Activated CD4-positive, alpha-beta T cell treated with anti-CD3 and anti-CD28 coated beads, Interleukin-2, Interleukin-6, amounts not matched to agents 100 ng/mL and 50 ng/mL, durations not matched to agents 16 hours and 8 hours (primary cell): ENCODE data around the gene ANKS1B.

Experiments used
- DNase-seq: peaks from one replicate; pipeline ENCODE4 v3.0.0-alpha.2; 2020

Gene ANKS1B

DNA sequence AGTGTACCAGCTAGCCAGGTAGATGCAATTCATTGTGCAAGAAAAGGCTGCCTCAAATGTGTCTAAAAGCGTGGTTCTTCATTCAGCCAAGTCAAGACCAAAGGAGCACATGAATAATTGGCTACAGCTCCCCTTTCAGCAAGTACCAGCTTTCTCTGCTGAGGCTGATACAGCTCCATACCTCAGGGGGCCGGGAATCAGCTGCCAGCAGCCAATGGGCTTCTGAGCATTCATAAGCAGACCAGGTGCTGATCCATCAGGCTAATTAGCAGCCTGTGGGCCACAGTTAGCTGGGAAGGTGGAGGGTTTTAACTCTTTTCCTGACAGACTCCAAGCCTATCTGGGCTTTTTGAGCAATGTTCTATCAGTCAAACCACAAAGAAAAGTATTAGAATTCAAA, 1075.0 kb downstream of the ANKS1B start:
- no peak for DNase-seq

GRCh38 chr12:98908866-98909265, 1075.9 kb downstream of the ANKS1B start:
- no peak for DNase-seq

GRCh38 chr12:98903875-98904274, 1080.9 kb downstream of the ANKS1B start:
- no peak for DNase-seq

DNA sequence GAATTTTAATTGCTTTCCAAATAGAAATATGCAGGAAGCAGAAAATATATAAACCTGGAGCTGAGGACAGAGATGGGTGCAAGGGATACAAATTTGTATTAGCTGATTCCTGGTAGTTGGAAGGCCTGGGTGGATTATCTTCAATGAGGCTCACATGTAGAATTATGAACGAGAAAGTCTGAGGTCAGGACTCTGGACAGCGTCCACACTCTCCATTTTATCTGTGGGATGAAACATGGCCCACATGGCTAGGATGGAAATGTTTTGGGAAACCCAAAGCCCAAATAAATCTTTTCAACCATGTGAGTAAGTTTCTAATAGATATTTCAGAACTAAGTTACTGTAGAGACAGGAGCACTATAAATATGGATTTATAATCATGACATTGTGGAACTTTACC, 1083.5 kb downstream of the ANKS1B start:
- no peak for DNase-seq

- DNase-seq, result no peak
These were observed 1087.8 kb downstream of the ANKS1B start for GRCh38 chr12:98896938-98897337.

DNA sequence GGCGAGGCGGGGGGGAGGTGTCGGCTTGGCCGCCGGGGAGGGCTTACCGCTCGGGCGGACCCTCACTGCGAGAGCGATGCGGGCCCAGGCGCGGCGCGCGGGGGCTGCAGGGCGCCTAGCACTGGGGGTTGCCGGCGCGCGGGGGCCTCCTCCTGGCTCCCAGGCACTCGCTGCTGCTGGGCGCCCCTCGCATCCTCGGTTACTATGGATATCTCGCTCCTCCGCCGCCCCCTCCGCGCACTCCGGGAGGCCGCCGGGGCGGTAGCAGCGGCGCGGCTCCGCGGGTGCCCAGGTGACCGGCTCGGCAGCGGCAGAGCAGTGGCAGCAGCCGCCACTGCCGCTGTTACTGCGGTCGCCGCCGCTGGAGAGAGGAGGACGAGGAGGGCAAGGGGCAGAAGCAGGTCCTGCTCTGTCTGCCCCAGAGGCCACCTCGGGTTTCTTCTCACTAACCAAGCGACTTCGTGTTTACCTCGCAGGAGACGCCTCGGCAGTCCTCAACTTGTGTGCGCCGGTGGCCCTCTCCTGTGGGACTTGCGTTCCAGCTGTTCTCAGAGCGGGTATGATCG, 1089.6 kb downstream of the ANKS1B start:
- DNase-seq, result no peak

DNA sequence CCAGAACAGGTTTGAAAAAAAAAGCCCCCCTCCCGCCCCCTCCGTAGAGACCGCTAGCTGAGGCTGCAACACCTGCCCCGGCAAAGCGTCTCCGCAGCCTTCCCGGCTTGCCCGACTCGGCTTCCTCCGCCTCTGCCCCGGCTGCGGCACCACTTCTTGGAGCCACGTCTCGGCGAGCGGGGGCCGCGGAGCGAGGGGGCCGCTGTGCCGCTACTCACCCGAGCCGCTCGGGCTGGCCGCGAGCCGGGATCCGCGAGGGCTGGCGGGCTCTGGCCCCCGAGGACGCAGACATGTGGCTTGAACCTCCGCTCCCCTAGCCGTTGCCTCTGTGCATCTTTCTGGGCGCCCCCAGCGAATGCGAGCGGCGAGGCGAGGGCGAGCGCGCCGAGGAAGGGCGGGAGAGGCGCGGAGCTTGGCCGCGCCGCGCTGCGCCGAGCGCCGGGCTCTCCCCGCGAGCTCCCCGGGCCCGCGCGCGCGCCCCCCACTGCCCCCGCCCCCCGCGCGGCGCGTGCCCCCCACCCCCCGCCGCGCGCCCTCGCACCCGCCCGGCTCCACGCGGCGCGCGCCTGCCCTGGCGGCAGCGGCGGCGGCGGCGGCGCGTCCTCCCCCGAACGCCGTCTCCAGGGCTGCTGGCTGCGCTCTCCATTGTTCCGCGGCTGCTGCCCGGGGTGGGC, 1090.2 kb downstream of the ANKS1B start:
- DNase-seq, result no peak

DNA sequence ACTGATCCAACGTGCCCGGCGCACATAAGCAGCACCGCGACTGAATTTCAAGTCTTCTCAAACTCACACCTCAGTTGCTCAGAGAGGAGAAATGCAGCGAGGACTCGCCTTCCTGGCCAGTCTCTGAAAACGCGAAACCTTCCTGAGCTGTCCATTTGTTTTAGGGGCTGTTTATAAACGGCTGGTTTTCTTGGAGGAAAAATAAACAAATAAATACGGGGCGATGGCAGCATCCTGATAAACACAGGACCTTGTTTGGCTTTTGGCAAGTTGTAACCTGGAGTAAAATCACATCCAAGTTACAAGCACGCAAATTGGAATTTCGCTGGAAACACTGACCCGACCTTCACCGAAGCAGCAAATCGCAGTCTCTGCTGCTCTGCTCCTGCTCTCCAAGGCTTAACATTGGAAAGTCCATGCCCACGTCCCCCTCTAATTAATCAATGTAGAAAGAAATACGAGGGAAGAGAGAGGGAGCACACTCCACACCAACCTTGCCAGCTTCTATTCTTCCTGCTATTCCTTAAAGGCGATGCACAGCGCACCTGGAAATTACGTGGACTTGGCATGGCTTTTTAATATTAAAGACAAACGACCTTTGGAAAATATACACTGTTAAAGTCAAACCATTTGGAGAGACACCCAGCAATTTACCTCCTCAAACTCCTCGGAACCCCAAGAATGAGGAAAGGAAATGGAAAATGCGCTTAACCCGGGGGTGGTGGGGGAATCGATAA, 1090.9 kb downstream of the ANKS1B start:
- DNase-seq, result no peak

GRCh38 chr12:98893126-98893674, 1091.5 kb downstream of the ANKS1B start:
- no peak for DNase-seq

DNA sequence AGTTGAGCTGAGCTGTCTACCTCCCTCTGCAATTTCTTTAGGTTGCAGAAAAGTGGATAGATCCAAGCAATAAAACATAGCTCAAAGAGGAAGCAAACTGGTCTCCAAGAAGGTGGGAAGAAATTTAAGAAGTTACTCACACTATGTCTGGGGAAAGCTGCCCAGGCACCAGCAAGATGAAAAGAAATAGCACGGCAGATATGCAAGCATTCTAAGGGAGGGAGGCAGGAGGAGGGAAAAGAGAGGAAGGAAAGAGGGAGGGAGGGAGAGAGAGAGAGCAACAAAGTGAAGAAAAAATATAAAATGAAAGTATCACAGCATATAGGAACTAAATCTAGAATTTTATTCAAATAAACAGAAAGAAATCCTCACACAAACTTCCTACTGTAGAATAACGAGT, 1099.0 kb downstream of the ANKS1B start:
- no peak for DNase-seq

DNA sequence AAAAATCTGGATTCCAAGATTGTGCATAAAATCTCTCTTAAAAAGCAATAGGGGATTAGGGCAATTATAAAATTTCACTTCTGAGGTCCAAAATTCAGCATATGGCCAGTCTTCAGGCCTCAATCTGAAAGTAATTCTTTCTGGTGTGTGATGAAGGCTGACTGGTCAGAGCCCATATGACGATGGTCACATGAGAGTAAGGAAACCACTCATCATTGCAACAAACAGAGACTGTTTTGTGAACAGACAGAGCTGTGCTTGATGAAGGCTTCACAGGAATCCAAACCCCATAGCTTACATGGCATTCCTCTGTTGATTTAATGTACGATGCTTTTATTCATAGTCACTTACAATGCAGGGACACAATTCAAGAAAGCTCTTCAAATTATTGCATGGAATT, 1101.5 kb downstream of the ANKS1B start:
- DNase-seq, result no peak

DNA sequence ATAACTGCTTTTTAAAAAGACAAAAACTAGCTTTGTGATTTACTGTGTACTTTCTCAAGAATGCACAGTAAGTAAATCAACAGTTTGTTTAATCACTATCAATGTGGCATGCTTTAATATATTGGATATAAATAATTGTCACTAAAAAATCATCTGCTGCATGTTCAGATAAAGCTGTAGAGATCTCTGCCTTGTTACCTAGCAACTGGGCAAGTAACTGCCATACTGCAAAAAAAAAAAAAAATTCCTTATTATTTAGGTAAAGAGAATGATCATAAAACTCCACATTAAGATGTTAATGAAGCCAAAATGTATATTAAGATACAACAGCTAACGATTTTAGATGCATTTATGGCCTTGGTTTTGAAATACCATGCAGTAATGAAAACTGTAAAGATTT, 1102.2 kb downstream of the ANKS1B start:
- no peak for DNase-seq

- DNase-seq, result no peak
These were observed 1111.0 kb downstream of the ANKS1B start for GRCh38 chr12:98873776-98874175.

- DNase-seq, result no peak
These were observed 1114.2 kb downstream of the ANKS1B start for GRCh38 chr12:98870504-98870903.

DNA sequence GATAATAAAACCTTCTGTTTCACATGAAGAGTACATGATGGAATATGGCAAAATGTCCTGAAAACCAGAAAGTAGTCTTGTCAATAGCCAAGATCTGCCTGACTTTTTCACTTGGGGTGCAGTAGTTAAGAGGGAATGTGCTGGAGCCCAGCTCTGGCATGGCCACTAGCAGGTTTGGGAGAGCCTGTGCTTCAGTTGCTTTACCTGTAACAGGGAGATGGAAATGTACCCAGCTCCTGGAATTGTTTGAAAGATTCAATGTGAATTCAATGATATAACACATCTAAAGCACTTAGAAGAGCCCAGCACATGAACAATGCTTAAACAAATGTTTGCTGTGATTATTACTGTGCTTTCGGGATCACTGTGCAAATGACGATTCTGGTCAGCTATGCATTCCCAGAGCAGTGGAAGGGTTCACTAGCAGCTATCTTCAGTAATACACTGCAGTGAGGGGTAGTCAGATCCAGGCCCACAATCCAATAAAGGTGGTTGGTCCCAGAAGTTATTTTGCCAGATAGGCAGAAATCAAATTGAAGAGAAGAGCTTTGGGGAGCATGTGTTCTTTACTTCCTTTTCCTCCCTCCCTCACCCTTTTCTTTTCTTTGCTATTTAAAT, 1114.7 kb downstream of the ANKS1B start:
- no peak for DNase-seq

DNA sequence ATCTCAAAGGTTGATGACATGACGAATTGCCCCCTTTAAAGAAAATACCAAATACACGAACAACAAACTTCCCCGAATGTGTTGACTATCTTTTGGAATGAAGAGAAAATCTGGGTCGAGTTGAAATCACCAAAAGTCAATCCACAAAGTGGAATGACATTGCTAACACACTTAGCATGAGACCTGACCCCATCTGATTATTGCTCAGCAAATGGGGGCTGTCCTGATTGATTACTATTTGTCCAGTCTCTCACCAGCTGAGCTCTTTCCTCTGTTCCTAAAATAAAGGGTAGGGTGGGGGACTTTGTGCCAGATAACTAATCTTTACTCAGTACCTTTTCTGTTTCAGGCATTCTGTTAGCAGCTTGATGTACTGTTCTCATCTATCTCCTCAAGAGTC, 1116.2 kb downstream of the ANKS1B start:
- DNase-seq, result no peak

- DNase-seq, result no peak
These were observed 1116.7 kb downstream of the ANKS1B start for GRCh38 chr12:98868076-98868475.

DNA sequence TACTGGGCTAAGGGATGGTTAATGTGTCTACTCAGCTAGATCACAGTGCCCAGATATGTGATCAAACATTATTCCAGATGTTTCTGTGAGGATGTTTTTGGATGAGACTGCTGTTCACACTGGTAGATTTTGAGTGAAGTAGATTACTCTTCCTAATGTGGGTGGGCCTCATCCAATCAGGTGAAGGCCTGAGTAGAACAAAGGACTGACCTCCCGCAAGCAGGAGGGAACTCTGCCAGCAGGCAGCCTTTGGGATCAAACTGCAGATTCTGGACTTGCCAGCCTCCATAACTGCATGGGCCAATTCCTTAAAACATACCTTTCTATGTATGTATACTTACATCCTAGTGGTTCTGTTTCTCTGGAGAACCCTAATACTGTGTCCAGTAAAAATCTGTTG, 1120.4 kb downstream of the ANKS1B start:
- no peak for DNase-seq

DNA sequence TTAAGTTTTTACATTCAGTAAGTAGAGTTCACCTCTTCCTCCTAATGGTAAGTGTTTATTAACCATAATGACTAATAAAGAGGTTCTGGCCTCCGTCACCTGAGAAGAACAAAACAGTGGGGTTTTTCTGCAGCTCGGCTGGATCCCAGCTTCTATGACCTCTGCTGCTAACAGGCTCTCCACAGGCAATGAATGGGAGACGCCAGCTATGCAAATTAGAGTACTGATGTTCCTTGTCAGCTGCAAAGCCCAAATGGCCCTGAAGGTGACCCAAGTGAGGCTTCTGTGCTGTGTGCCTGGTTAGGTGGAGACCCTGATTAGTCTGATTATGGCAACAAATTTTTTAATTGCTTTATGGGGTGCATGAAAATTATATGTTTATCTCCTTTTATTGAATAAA, 1121.6 kb downstream of the ANKS1B start:
- no peak for DNase-seq

DNA sequence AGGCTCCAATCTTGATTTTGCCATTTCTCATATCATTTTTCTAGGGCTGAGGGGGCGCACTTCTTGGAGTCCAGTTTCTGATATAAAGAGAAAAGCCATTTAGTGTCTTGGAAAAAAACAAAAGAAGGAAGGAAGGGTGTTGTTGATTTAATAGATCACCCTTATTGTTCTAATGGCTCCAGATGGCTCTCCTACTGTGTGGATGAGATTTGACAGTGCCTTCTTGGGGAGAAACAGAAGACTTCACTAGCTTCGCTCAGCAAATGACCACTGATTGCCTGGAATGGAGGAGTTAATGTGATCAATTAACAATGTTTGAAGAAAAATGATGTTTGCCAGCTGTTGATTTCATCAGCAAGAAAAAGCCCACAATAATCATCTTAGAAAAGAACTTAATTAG, 1123.5 kb downstream of the ANKS1B start:
- no peak for DNase-seq

- no peak for DNase-seq
These were observed 1127.7 kb downstream of the ANKS1B start for GRCh38 chr12:98856897-98857540.

DNA sequence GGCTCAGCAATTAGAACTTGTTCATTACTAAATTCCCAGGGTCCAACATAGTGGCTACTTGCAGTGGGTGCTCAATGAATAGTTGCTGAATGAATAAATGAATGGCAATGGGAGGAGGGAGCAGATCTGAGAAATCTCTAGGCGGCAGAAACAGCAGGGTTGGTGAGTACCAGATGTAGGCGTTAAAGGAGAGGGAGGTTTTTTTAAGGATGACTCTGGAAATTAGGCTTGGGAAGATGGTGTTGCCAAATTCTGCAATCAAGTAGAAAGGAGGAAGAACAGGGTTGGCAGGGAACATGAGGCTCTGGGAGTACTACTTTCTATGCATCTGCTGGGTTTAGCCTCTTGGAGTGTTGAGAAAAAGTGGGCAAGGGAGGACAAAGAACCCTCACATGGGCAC, 1132.6 kb downstream of the ANKS1B start:
- DNase-seq, result no peak

DNA sequence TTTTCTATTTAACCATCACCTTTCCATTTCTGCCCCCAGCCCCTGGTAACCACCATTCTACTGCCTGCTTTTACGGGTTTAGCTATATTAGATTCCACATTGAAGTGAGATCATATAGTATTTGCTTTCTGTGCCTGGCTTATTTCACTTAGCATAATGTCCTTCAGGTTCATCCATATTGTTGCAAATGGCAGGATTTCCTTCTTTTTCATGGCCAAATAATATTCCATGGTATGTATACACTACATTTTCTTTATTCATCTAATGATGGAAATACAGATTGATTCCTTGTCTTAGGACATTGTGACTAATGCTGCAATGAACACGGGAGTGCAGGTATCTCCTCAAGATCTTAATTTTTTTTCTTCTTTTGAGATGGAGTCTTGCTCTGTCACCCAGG, 1137.5 kb downstream of the ANKS1B start:
- DNase-seq, result no peak
